GM04503 (cell line): Measurements from ENCODE around the gene IGF2BP2.

Experiments
- DNase-seq: peaks from one replicate; pipeline ENCODE4 v3.0.0-alpha.2; 2012; ENCODE audit warnings: low read depth

The IGF2BP2 gene

GRCh38 chr3:185764163-185764979, 60.5 kb downstream of the IGF2BP2 start:
- DNase-seq: no peak

GRCh38 chr3:185763347-185764005, 61.4 kb downstream of the IGF2BP2 start:
- no peak for DNase-seq

DNA sequence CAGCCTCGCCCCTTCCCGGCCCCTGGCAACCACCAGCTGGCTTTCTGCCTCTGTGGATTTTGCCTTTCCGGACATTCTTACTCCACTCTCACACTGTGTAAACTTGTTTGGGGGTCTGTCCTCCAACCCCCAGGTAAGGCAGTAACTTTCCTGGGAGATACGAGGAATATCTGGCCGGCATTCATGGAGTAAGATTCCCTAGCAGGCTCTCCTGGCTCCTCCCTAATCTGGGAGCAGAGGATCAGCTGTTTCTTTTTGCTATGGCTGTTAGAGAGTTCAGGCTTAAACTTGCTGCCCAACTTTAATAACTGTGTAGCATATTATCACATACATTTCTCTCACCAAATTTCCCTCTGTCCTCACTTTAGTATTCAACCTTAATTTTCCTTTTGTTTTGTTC, 64.3 kb downstream of the IGF2BP2 start:
- DNase-seq: no peak

DNA sequence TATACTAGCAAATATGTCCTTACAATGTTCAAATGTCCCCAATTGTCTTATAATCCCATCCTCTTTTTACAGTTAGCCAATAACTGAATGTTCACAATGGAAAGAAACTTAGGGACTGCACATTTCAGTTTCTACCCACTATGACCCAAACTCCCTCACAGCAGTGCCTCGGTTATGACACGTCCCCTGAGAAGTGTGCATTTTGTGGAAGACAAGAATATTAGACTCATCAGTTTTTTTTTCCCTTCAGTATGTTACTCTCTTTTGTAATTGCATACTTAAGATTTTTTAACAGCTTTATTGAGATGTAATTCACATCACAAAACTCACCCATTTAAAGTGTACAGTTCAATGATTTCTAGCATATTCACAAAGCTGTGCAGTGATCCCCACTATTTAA, 64.8 kb downstream of the IGF2BP2 start:
- no peak for DNase-seq

GRCh38 chr3:185759512-185759911, 65.3 kb downstream of the IGF2BP2 start:
- no peak for DNase-seq

- DNase-seq: no peak
Measured at GRCh38 chr3:185758912-185759311, 65.9 kb downstream of the IGF2BP2 start.

DNA sequence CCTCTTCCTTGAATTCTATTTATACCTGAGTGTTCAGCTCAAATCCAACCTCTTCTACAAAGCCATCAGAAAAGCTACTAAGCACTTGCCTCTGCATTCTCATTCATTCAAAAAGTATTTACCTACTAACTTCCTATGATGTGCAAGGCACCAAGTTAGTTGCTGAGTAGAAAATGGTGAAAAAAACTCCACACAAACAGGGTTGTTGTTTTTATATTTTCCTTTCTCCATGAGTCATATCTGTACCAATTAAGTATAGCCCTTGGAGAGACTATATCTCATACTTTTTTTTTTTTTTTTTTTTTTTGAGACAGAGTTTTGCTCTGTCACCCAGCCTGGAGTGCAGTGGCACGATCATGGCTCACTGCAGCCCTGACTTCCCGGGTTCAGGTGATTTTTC, 67.7 kb downstream of the IGF2BP2 start:
- DNase-seq: no peak

GRCh38 chr3:185756477-185756876, 68.4 kb downstream of the IGF2BP2 start:
- DNase-seq: no peak

DNA sequence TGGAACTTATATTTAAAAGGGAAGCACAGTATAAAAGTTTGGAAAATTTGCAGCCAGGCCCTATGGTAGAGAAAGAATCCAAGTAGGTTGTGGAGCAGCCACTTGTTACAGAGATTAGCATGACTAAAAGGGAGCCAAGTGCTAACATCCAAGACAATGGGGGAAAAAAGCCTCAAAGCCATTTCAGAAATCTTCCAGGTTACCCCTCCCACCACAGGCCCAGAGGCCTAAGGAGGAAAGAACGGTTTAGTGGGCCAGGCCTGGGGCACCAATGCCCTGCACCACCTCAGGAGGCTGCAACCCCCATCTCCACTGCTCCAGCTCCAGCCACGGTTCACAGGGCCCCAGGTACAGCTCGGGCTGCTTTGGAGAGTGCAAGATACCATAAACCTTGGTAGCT, 69.9 kb downstream of the IGF2BP2 start:
- no peak for DNase-seq

DNA sequence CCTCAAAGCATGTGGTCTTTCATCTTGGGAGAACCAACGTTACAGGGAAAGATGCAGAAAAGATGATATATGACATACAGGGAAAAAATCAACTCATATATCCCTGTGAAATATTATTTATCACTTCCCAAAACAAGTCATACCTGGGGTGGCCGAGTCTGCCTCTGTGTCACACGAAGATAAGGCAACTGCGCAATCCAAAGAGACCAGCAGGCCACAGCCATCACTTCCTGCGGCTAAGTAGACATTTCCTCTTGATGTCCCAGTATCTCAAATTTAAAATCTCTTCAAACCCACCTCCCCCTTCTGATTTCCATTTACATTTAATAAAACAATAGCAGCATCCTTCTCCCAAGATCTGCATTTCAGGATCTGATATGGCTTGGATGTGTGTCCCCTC, 71.5 kb downstream of the IGF2BP2 start:
- no peak for DNase-seq

DNA sequence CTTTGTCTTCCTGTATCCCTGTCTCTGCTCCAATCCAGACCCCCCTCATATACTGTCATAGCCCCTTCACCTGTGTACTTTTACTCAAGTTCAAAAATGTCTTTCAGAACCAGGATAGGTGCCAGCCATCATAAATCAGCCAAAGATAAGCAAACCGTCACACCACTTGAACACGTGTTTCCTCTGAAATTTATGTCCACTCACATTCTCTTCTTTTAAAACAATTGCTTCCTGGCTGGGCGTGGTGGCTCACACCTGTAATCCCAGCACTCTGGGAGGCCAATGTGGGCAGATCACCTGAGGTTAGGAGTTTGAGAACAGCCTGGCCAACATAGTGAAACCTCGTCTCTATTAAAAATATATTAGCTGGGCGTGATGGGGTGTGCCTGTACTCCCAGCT, 74.1 kb downstream of the IGF2BP2 start:
- DNase-seq: no peak

DNA sequence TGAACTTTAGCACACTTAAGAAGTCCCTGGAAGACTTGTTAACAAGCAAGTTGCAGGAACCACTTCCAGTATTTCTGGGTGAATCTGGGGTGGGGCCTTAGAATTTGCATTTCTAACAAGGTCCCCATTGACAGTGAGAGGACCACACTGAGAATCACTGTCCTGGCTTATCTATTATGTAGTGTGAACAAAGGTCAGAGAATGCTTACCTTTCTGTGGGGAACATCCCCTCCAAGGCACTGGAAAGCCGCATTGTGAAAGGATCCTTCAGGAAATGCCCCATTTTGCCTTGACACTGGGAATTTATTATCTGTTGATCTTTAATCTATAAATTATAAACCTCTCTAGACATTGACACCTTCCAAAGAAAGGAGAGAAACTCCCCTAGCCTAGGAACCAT, 74.8 kb downstream of the IGF2BP2 start:
- no peak for DNase-seq

DNA sequence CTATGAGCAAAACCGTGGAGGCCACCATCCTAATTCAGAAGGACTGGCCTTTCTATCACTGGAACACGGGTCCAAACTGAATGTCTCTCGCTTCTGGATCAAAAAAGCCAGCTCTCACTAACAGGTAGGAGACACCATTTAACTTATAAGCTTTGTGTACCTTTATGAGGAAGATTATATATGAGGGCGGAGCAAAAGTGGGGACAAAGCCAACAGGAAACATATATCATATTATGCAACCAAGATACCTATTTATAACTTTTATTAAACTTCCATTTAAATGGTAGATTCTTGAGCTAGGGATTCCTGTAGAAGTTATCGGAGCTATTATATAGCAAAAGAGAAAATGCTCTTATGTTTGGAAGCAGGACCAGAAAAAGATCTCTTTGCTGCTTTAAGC, 78.4 kb downstream of the IGF2BP2 start:
- DNase-seq: no peak

- peak; percentile 72 for DNase-seq
Measured at GRCh38 chr3:185744997-185745843, 79.6 kb downstream of the IGF2BP2 start.

DNA sequence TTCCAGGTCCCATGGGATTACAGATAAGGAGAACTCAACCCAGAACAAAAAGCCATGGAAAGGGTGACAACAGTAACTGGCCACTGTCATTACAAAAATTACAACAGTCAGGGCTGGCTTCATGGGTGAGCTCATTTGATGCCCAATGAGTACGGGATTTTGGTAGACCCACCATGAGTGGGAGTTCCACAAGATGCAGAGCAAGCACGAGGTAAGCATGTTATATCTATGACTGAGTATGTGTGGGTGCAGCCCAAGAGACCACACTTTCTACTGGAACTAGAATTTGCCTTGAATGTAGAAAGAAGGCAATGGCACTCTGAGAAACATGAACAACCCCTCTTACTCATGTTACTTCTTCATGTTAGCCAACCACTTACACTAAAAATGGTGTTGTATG, 83.3 kb downstream of the IGF2BP2 start:
- DNase-seq: no peak

DNA sequence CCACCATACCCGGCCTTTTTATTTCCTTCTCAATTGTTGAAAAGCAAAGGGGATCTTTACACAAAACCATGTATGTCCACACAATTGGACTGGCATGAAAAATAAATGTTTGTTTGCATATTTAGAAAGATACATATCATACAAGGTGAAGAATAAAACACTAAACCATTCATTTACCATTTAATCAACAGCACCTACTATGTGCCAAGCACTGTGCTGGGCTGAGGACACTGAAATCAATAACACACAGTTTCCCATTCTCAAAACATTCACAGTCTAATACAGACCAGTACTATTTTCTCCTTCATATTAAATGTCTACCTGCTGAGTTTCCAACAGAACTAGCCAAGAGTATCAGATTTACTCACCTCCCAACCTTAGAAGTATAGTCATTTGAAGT, 84.7 kb downstream of the IGF2BP2 start:
- DNase-seq: no peak

GRCh38 chr3:185739264-185739701, 85.6 kb downstream of the IGF2BP2 start:
- DNase-seq: no peak

GRCh38 chr3:185737740-185738680, 86.8 kb downstream of the IGF2BP2 start:
- no peak for DNase-seq

DNA sequence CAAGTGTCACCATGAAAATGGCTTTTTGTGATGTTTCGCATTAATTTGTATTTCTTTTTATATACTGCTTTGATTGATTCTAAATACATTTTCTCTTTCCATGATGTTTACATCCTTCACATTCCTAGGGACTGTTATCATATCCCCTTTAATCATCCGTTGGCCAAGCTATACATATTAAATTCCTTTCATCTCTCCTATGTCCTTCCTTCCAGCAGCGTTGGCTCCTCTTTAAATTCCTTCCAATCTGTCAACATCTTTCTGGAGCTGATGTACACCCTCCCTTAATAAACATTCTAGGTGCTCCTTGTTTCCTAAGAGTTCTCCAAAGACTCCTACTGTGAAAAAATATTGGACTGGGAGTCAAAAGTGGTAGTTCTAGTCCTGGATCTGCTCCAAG, 87.8 kb downstream of the IGF2BP2 start:
- no peak for DNase-seq

DNA sequence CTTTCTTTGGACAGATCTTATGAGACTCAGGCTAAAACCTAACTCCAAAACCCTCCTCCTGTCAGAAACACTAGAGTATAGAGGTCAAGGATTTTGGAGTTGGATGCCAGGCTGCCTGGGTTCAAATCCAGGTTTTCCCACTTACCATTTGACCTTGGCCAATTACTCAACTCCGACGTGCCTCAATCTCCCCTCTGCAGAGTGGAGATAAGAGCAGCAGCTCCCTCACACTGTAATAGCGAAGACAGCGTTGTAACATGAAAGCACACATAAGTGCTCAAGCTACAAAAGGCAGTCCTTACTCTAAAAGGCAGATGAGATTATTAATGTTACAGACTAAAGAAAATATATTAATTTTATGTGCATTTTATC, 90.1 kb downstream of the IGF2BP2 start:
- no peak for DNase-seq

- DNase-seq: no peak
Measured at GRCh38 chr3:185733980-185734724, 90.7 kb downstream of the IGF2BP2 start.
